Measurements from ENCODE around the gene CST11.
"Not testable (repeated sequence)": the region's sequence is repeated elsewhere in the genome, so short reads cannot be mapped to it uniquely, and the experiment has no call there.

The CST11 gene

GRCh38 chr20:23476015-23476754 is 23.5 kb upstream of the CST11 start:
- Histone ChIP-seq H3F3A (ENCODE audit: insufficient read depth, low read length) (no peaks in the 10 kb centered on the region), H3K4me1 (ENCODE audit: low read length) (no peaks in the 10 kb centered on the region), H3K9me2 (replicated peaks; ENCODE audit: insufficient read depth, low read length) (no peaks in the 10 kb centered on the region), H3K4me3 (ENCODE audit: low read length) (no peak overlapping the region), H4K20me1 (ENCODE audit: insufficient read depth, low read length) (no peaks in the 10 kb centered on the region), H3K4me2 (ENCODE audit: low read depth, low read length) (no peak overlapping the region), H3K27me3 (replicated peaks; ENCODE audit: insufficient read depth, low read length) (no peaks in the 10 kb centered on the region), H3K36me3 (replicated peaks; ENCODE audit: insufficient read depth, low read length) (no peaks in the 10 kb centered on the region), H3K79me2 (ENCODE audit: low read length) (no peaks in the 10 kb centered on the region), H3K9me3 (replicated peaks; ENCODE audit: insufficient read depth, low read length) (no peaks in the 10 kb centered on the region), H3K27ac (ENCODE audit: low read length) (no peak overlapping the region), H2AFZ (ENCODE audit: low read length) (no peak overlapping the region), H3K9ac (ENCODE audit: low read length) (no peak overlapping the region)
- no peak for DNase-seq
- TF ChIP-seq EZH2 (optimal IDR thresholded peaks at IDR 0.05; ENCODE audit: low read depth, low read length) (no peak), EZH2phosphoT487 (IDR thresholded peaks at IDR 0.05; ENCODE audit: low read length) (no peak), CTCF (IDR thresholded peaks at IDR 0.05; ENCODE audit: low read length) (no peak)

GRCh38 chr20:23475395-23475794 is 22.7 kb upstream of the CST11 start:
- H3K36me3 ChIP-seq (replicated peaks; ENCODE audit: insufficient read depth, low read length), result no peaks in the 10 kb centered on the region
- no peak overlapping the region for H3K9ac ChIP-seq (ENCODE audit: low read length)
- no peaks in the 10 kb centered on the region for H3K9me3 ChIP-seq (replicated peaks; ENCODE audit: insufficient read depth, low read length)
- no peak overlapping the region for H3K4me3 ChIP-seq (ENCODE audit: low read length)
- H3K9me2 ChIP-seq (replicated peaks; ENCODE audit: insufficient read depth, low read length), result no peaks in the 10 kb centered on the region
- no peak overlapping the region for H3K4me2 ChIP-seq (ENCODE audit: low read depth, low read length)
- no peak overlapping the region for H2AFZ ChIP-seq (ENCODE audit: low read length)
- no peaks in the 10 kb centered on the region for H3K27me3 ChIP-seq (replicated peaks; ENCODE audit: insufficient read depth, low read length)
- no peaks in the 10 kb centered on the region for H3F3A ChIP-seq (ENCODE audit: insufficient read depth, low read length)
- no peaks in the 10 kb centered on the region for H4K20me1 ChIP-seq (ENCODE audit: insufficient read depth, low read length)
- H3K27ac ChIP-seq (ENCODE audit: low read length), result no peak overlapping the region
- H3K4me1 ChIP-seq (ENCODE audit: low read length), result no peaks in the 10 kb centered on the region
- DNase-seq, result no peak
- TF ChIP-seq CTCF (IDR thresholded peaks at IDR 0.05; ENCODE audit: low read length) (no peak), EZH2phosphoT487 (IDR thresholded peaks at IDR 0.05; ENCODE audit: low read length) (no peak), EZH2 (optimal IDR thresholded peaks at IDR 0.05; ENCODE audit: low read depth, low read length) (no peak)
- no peaks in the 10 kb centered on the region for H3K79me2 ChIP-seq (ENCODE audit: low read length)

GRCh38 chr20:23473293-23473692 is 20.6 kb upstream of the CST11 start:
- H3F3A ChIP-seq (ENCODE audit: insufficient read depth, low read length); H3K9ac ChIP-seq (ENCODE audit: low read length); H3K9me3 ChIP-seq (replicated peaks; ENCODE audit: insufficient read depth, low read length); H3K9me2 ChIP-seq (replicated peaks; ENCODE audit: insufficient read depth, low read length); H3K79me2 ChIP-seq (ENCODE audit: low read length); DNase-seq; H3K36me3 ChIP-seq (replicated peaks; ENCODE audit: insufficient read depth, low read length); H3K4me3 ChIP-seq (ENCODE audit: low read length); H4K20me1 ChIP-seq (ENCODE audit: insufficient read depth, low read length); H3K27me3 ChIP-seq (replicated peaks; ENCODE audit: insufficient read depth, low read length); H3K27ac ChIP-seq (ENCODE audit: low read length); H3K4me2 ChIP-seq (ENCODE audit: low read depth, low read length); H2AFZ ChIP-seq (ENCODE audit: low read length); H3K4me1 ChIP-seq (ENCODE audit: low read length): not testable (repeated sequence)

GRCh38 chr20:23472306-23472705 is 19.6 kb upstream of the CST11 start:
- not testable (repeated sequence) for H3K4me1 ChIP-seq (ENCODE audit: low read length); H3K4me3 ChIP-seq (ENCODE audit: low read length); H3K36me3 ChIP-seq (replicated peaks; ENCODE audit: insufficient read depth, low read length); DNase-seq; H4K20me1 ChIP-seq (ENCODE audit: insufficient read depth, low read length); H3K9me3 ChIP-seq (replicated peaks; ENCODE audit: insufficient read depth, low read length); H3K9ac ChIP-seq (ENCODE audit: low read length); H2AFZ ChIP-seq (ENCODE audit: low read length); H3K27ac ChIP-seq (ENCODE audit: low read length); H3F3A ChIP-seq (ENCODE audit: insufficient read depth, low read length); H3K4me2 ChIP-seq (ENCODE audit: low read depth, low read length); H3K9me2 ChIP-seq (replicated peaks; ENCODE audit: insufficient read depth, low read length); H3K27me3 ChIP-seq (replicated peaks; ENCODE audit: insufficient read depth, low read length); H3K79me2 ChIP-seq (ENCODE audit: low read length)

- H4K20me1 ChIP-seq (ENCODE audit: insufficient read depth, low read length); H3K4me2 ChIP-seq (ENCODE audit: low read depth, low read length); H3K9ac ChIP-seq (ENCODE audit: low read length); H3K27me3 ChIP-seq (replicated peaks; ENCODE audit: insufficient read depth, low read length); H3K4me3 ChIP-seq (ENCODE audit: low read length); H3K4me1 ChIP-seq (ENCODE audit: low read length); H3K9me2 ChIP-seq (replicated peaks; ENCODE audit: insufficient read depth, low read length); H3K36me3 ChIP-seq (replicated peaks; ENCODE audit: insufficient read depth, low read length); H3K27ac ChIP-seq (ENCODE audit: low read length); H3K9me3 ChIP-seq (replicated peaks; ENCODE audit: insufficient read depth, low read length); H3K79me2 ChIP-seq (ENCODE audit: low read length); H3F3A ChIP-seq (ENCODE audit: insufficient read depth, low read length); DNase-seq; H2AFZ ChIP-seq (ENCODE audit: low read length): not testable (repeated sequence)
These were observed 14.3 kb upstream of the CST11 start for GRCh38 chr20:23466961-23467360.
